Right atrium auricular region (tissue), 2 donors: ENCODE data around the gene ATP8B4. TPM values are rescaled to one million over a fixed set of nuclear protein-coding genes. Genes with fewer than 3 reads are reported as not detected.

ENCODE experiments used
- DNase-seq: peaks from one replicate; pipeline ENCODE4 v3.0.0-alpha.2; 2019; ENCODE audit warnings: low spot score
- H3K27ac ChIP-seq, 2 donors: fragments of 200-600 bp; sonication (generic); 1 replicate in 1 of 2; 2 replicates in 1 of 2; pipeline ENCODE4 v1.5.1; 2016 to 2019
- H3K27me3 ChIP-seq, 2 donors: fragments of 200-600 bp; sonication (generic); one replicate each; pipeline versions ENCODE4 v1.5.1 to v1.6.0; 2017 to 2019
- H3K36me3 ChIP-seq: fragments of 200-600 bp; sonication (generic); one replicate; pipeline ENCODE4 v1.5.1; 2016
- H3K4me1 ChIP-seq, 2 donors: fragments of 200-600 bp; sonication (generic); one replicate each; pipeline versions ENCODE4 v1.5.1 to v1.6.0; 2017 to 2019
- H3K4me3 ChIP-seq, 2 donors: fragments of 200-600 bp; sonication (generic); 1 replicate in 1 of 2; 2 replicates in 1 of 2; pipeline ENCODE4 v1.5.1; 2017 to 2019; ENCODE audit warnings: mild to moderate bottlenecking in 1 of 2, moderate library complexity in 1 of 2
- H3K9me3 ChIP-seq, 2 donors: fragments of 200-600 bp; sonication (generic); one replicate each; pipeline ENCODE4 v1.5.1; 2019
- CTCF ChIP-seq, 2 donors: fragments of 200-600 bp; sonication (generic); IDR thresholded peaks; one replicate each; pipeline ENCODE4 v1.5.1; 2019; ENCODE audit warnings: antibody characterized with exemption in 2 of 2
- total RNA-seq, 2 donors: library from RNA; depleted of rRNA; stranded (reverse); fragments of >200 nt; gene quantifications; one replicate each; pipeline ENCODE4 v1.1.0, GENCODE V29; 2016

Gene ATP8B4
- total RNA-seq, 2 donors from 2014 or later, result 2.0 to 2.5 TPM

GRCh38 chr15:49902685-49903501 lies 216.1 kb downstream of the ATP8B4 start:
- no peaks in the 10 kb centered on the region for H3K9me3 ChIP-seq
- no peaks in the 10 kb centered on the region for H3K36me3 ChIP-seq
- H3K4me1 ChIP-seq, result peaks cover 0 to 42% of the 10 kb centered on the region in 2 donors
- H3K27me3 ChIP-seq, result no peaks in the 10 kb centered on the region
- no peak overlapping the region for H3K4me3 ChIP-seq
- DNase-seq, result no peak
- TF ChIP-seq CTCF (IDR thresholded peaks at IDR 0.05), result no peak
- H3K27ac ChIP-seq, result peak overlapping the region; percentile 47 to 83

- H3K27me3 ChIP-seq, result no peaks in the 10 kb centered on the region
- no peak for DNase-seq
- H3K27ac ChIP-seq, result peak overlapping the region; percentile 47 to 83
- no peaks in the 10 kb centered on the region for H3K36me3 ChIP-seq
- no peak overlapping the region for H3K4me3 ChIP-seq
- TF ChIP-seq CTCF (IDR thresholded peaks at IDR 0.05), result peak in 1 of 2 donors; percentile 43
- peaks cover 0 to 42% of the 10 kb centered on the region in 2 donors for H3K4me1 ChIP-seq
- no peaks in the 10 kb centered on the region for H3K9me3 ChIP-seq
Measured at GRCh38 chr15:49901996-49902684, 216.9 kb downstream of the ATP8B4 start.

- no peaks in the 10 kb centered on the region for H3K9me3 ChIP-seq
- peak overlapping the region; percentile 47 to 83 for H3K27ac ChIP-seq
- H3K27me3 ChIP-seq, result no peaks in the 10 kb centered on the region
- TF ChIP-seq CTCF (IDR thresholded peaks at IDR 0.05), result no peak
- no peak for DNase-seq
- no peak overlapping the region for H3K4me3 ChIP-seq
- H3K36me3 ChIP-seq, result no peaks in the 10 kb centered on the region
- peaks cover 0 to 42% of the 10 kb centered on the region in 2 donors for H3K4me1 ChIP-seq
Measured at GRCh38 chr15:49901321-49901720, 217.7 kb downstream of the ATP8B4 start.

- Histone ChIP-seq H3K9me3 (no peaks in the 10 kb centered on the region), H3K4me1 (peaks cover 0 to 46% of the 10 kb centered on the region in 2 donors), H3K27me3 (no peaks in the 10 kb centered on the region), H3K27ac (peak overlapping the region in 1 of 2 donors; percentile 83), H3K36me3 (no peaks in the 10 kb centered on the region), H3K4me3 (no peak overlapping the region)
- TF ChIP-seq CTCF (IDR thresholded peaks at IDR 0.05), result no peak
- no peak for DNase-seq
Measured at GRCh38 chr15:49900903-49901235, 218.2 kb downstream of the ATP8B4 start.

- H3K4me1 ChIP-seq, result peaks cover 0 to 50% of the 10 kb centered on the region in 2 donors
- no peaks in the 10 kb centered on the region for H3K36me3 ChIP-seq
- no peak for TF ChIP-seq CTCF (IDR thresholded peaks at IDR 0.05)
- H3K4me3 ChIP-seq, result no peak overlapping the region
- DNase-seq, result no peak
- H3K27me3 ChIP-seq, result no peaks in the 10 kb centered on the region
- H3K27ac ChIP-seq, result peak overlapping the region; percentile 37 to 83
- no peaks in the 10 kb centered on the region for H3K9me3 ChIP-seq
Measured at GRCh38 chr15:49900006-49900902, 218.8 kb downstream of the ATP8B4 start.
